Measurements from ENCODE around the gene TBCEL.

TBCEL gene

GRCh38 chr11:121070951-121071845 is 47.3 kb downstream of the TBCEL start:
- no peaks in the 10 kb centered on the region for H3K27me3 ChIP-seq (ENCODE audit: low read length)
- H3K9me3 ChIP-seq (ENCODE audit: insufficient read depth, low read length), result no peaks in the 10 kb centered on the region
- H3K9ac ChIP-seq (ENCODE audit: low read length), result no peak overlapping the region
- no peaks in the 10 kb centered on the region for H3K79me2 ChIP-seq (ENCODE audit: insufficient read depth, low read length)
- no peaks in the 10 kb centered on the region for H3K9me2 ChIP-seq (replicated peaks; ENCODE audit: insufficient read depth, low read length)
- TF ChIP-seq EZH2phosphoT487 (conservative IDR thresholded peaks at IDR 0.05; ENCODE audit: low read length), result no peak
- TF ChIP-seq, protein P1, sequence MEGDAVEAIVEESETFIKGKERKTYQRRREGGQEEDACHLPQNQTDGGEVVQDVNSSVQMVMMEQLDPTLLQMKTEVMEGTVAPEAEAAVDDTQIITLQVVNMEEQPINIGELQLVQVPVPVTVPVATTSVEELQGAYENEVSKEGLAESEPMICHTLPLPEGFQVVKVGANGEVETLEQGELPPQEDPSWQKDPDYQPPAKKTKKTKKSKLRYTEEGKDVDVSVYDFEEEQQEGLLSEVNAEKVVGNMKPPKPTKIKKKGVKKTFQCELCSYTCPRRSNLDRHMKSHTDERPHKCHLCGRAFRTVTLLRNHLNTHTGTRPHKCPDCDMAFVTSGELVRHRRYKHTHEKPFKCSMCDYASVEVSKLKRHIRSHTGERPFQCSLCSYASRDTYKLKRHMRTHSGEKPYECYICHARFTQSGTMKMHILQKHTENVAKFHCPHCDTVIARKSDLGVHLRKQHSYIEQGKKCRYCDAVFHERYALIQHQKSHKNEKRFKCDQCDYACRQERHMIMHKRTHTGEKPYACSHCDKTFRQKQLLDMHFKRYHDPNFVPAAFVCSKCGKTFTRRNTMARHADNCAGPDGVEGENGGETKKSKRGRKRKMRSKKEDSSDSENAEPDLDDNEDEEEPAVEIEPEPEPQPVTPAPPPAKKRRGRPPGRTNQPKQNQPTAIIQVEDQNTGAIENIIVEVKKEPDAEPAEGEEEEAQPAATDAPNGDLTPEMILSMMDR (IDR thresholded peaks at IDR 0.05; ENCODE audit: insufficient read depth, low read length, poor library complexity, severe bottlenecking), result no peak
- H3K4me2 ChIP-seq (ENCODE audit: low read depth, low read length, poor library complexity, severe bottlenecking), result no peak overlapping the region
- no peak overlapping the region for H2AFZ ChIP-seq (ENCODE audit: low read depth, low read length, severe bottlenecking)
- no peak overlapping the region for H3K4me3 ChIP-seq (ENCODE audit: insufficient read depth, low read length, poor library complexity, severe bottlenecking)
- H4K20me1 ChIP-seq (ENCODE audit: low read depth, low read length), result no peaks in the 10 kb centered on the region
- no peaks in the 10 kb centered on the region for H3F3A ChIP-seq (ENCODE audit: insufficient read depth)
- no peaks in the 10 kb centered on the region for H3K36me3 ChIP-seq (ENCODE audit: low read length)
- H3K27ac ChIP-seq (ENCODE audit: low read depth, low read length), result no peak overlapping the region

DNA sequence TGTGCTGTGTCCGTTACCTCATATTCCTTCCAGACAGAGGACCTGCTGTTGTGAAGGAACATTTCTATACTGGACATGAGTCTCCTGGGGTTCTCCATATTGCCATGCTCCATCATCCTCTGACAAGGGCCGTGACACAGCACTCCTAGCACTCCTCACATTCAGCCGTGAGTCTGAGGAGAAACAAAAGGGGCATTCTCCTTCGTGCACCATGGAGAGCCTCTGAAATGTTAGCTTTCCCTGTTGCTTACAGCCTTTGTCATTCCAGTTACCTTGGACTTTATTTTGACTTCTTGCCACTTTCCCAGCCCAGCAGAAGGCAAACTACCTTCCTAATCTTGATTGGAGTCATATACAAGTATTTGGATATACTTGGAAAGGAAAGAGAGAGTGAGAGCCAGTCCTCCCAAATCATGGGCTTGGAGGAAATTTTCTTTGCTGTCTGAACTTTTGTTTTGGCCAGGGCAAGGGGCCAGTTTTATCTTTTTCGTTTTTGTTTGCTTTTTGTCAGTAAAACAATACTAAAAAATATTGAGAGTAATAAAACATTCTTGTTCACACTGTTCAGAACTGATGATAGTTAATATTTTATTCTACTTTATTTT is 48.0 kb downstream of the TBCEL start:
- no peak overlapping the region for H3K27ac ChIP-seq (ENCODE audit: low read depth, low read length)
- TF ChIP-seq, protein P1 (IDR thresholded peaks at IDR 0.05; ENCODE audit: insufficient read depth, low read length, poor library complexity, severe bottlenecking), result no peak
- no peak for TF ChIP-seq EZH2phosphoT487 (conservative IDR thresholded peaks at IDR 0.05; ENCODE audit: low read length)
- no peak overlapping the region for H3K9ac ChIP-seq (ENCODE audit: low read length)

GRCh38 chr11:121081321-121081720 is 57.4 kb downstream of the TBCEL start:
- Histone ChIP-seq H2AFZ (ENCODE audit: low read depth, low read length, severe bottlenecking) (no peak overlapping the region), H3K9me3 (ENCODE audit: insufficient read depth, low read length) (no peaks in the 10 kb centered on the region), H3F3A (ENCODE audit: insufficient read depth) (no peaks in the 10 kb centered on the region), H3K27me3 (ENCODE audit: low read length) (no peaks in the 10 kb centered on the region), H4K20me1 (ENCODE audit: low read depth, low read length) (no peaks in the 10 kb centered on the region; the same call in 1 of the 2 replicates), H3K4me3 (ENCODE audit: insufficient read depth, low read length, poor library complexity, severe bottlenecking) (no peak overlapping the region), H3K79me2 (ENCODE audit: insufficient read depth, low read length) (no peaks in the 10 kb centered on the region), H3K9ac (ENCODE audit: low read length) (no peak overlapping the region), H3K9me2 (replicated peaks; ENCODE audit: insufficient read depth, low read length) (no peaks in the 10 kb centered on the region), H3K4me2 (ENCODE audit: low read depth, low read length, poor library complexity, severe bottlenecking) (no peak overlapping the region), H3K27ac (ENCODE audit: low read depth, low read length) (no peak overlapping the region), H3K36me3 (ENCODE audit: low read length) (no peaks in the 10 kb centered on the region)
- TF ChIP-seq, protein P1 (IDR thresholded peaks at IDR 0.05; ENCODE audit: insufficient read depth, low read length, poor library complexity, severe bottlenecking), result no peak
- TF ChIP-seq EZH2phosphoT487 (conservative IDR thresholded peaks at IDR 0.05; ENCODE audit: low read length), result no peak

More for the DNA sequence above, 48.0 kb downstream of the TBCEL start:
- H3K36me3 ChIP-seq (ENCODE audit: low read length), result no peaks in the 10 kb centered on the region
- H3K4me3 ChIP-seq (ENCODE audit: insufficient read depth, low read length, poor library complexity, severe bottlenecking), result no peak overlapping the region
- no peak overlapping the region for H2AFZ ChIP-seq (ENCODE audit: low read depth, low read length, severe bottlenecking)
- H3K9me2 ChIP-seq (replicated peaks; ENCODE audit: insufficient read depth, low read length), result no peaks in the 10 kb centered on the region
- H3K9me3 ChIP-seq (ENCODE audit: insufficient read depth, low read length), result no peaks in the 10 kb centered on the region
- H3K4me2 ChIP-seq (ENCODE audit: low read depth, low read length, poor library complexity, severe bottlenecking), result no peak overlapping the region
- no peaks in the 10 kb centered on the region for H3K27me3 ChIP-seq (ENCODE audit: low read length)
- no peaks in the 10 kb centered on the region for H3F3A ChIP-seq (ENCODE audit: insufficient read depth)
- no peaks in the 10 kb centered on the region for H3K79me2 ChIP-seq (ENCODE audit: insufficient read depth, low read length)
- H4K20me1 ChIP-seq (ENCODE audit: low read depth, low read length), result no peaks in the 10 kb centered on the region; the same call in 1 of the 2 replicates

Data from SU-DHL-6 (cell line).